ENCODE results near the gene RNASEH2B.

RNASEH2B gene

GRCh38 chr13:50905256-50905655 lies 4.3 kb upstream of the RNASEH2B start:
- Histone ChIP-seq H3K4me3 (replicated peaks; ENCODE audit: insufficient read depth, low read length) (no peak overlapping the region), H3K27ac (replicated peaks) (no peak overlapping the region), H3K27me3 (ENCODE audit: insufficient read depth, poor library complexity, severe bottlenecking) (no peaks in the 10 kb centered on the region)
- no peak for TF ChIP-seq GABPA (IDR thresholded peaks at IDR 0.05; ENCODE audit: low read depth)
- no peak for TF ChIP-seq CTCF (IDR thresholded peaks at IDR 0.05; ENCODE audit: insufficient read depth, low read length)
- TF ChIP-seq POLR2AphosphoS5 (IDR thresholded peaks at IDR 0.05; ENCODE audit: low read depth), result no peak
- no peak for TF ChIP-seq REST (IDR thresholded peaks at IDR 0.05; ENCODE audit: insufficient replicate concordance, low read depth)
- no peak for TF ChIP-seq SPI1 (IDR thresholded peaks at IDR 0.05; ENCODE audit: borderline replicate concordance, low read depth)
- no peak for DNase-seq (ENCODE audit: low read depth in 1 of 2, low spot score in 1 of 2)

GRCh38 chr13:50907781-50908180 lies 1.8 kb upstream of the RNASEH2B start:
- H3K4me3 ChIP-seq (replicated peaks; ENCODE audit: insufficient read depth, low read length), result no peak overlapping the region
- TF ChIP-seq REST (IDR thresholded peaks at IDR 0.05; ENCODE audit: insufficient replicate concordance, low read depth) (no peak), GABPA (IDR thresholded peaks at IDR 0.05; ENCODE audit: low read depth) (no peak), CTCF (IDR thresholded peaks at IDR 0.05; ENCODE audit: insufficient read depth, low read length) (no peak), SPI1 (IDR thresholded peaks at IDR 0.05; ENCODE audit: borderline replicate concordance, low read depth) (no peak), POLR2AphosphoS5 (IDR thresholded peaks at IDR 0.05; ENCODE audit: low read depth) (no peak)
- H3K27ac ChIP-seq (replicated peaks), result no peak overlapping the region
- H3K27me3 ChIP-seq (ENCODE audit: insufficient read depth, poor library complexity, severe bottlenecking), result no peaks in the 10 kb centered on the region
- no peak for DNase-seq (ENCODE audit: low read depth in 1 of 2, low spot score in 1 of 2)

GRCh38 chr13:50908371-50908770 lies 1.2 kb upstream of the RNASEH2B start:
- no peaks in the 10 kb centered on the region for H3K27me3 ChIP-seq (ENCODE audit: insufficient read depth, poor library complexity, severe bottlenecking)
- DNase-seq (ENCODE audit: low read depth in 1 of 2, low spot score in 1 of 2), result no peak
- H3K4me3 ChIP-seq (replicated peaks; ENCODE audit: insufficient read depth, low read length), result no peak overlapping the region
- H3K27ac ChIP-seq (replicated peaks), result 0 out of 2 replicates have a peak overlapping the region, but pooled peaks have one; percentile 2
- TF ChIP-seq CTCF (IDR thresholded peaks at IDR 0.05; ENCODE audit: insufficient read depth, low read length) (no peak), GABPA (IDR thresholded peaks at IDR 0.05; ENCODE audit: low read depth) (no peak), REST (IDR thresholded peaks at IDR 0.05; ENCODE audit: insufficient replicate concordance, low read depth) (no peak)

All from HL-60 (cell line).